HUES6 (cell line): Measurements from ENCODE around the gene TECPR1.

Experiments used
- H3K27ac ChIP-seq: 2 replicates; pipeline ENCODE4 v1.7.0; 2013; ENCODE audit warnings: low read depth, mild to moderate bottlenecking, low read length, inconsistent platforms
- H3K27me3 ChIP-seq: 2 replicates; pipeline ENCODE4 v1.6.1; 2013; ENCODE audit warnings: low read length; ENCODE audit not compliant: control insufficient read depth, insufficient read depth
- H3K36me3 ChIP-seq: 2 replicates; pipeline ENCODE4 v1.6.1; 2013; ENCODE audit warnings: low read length; ENCODE audit not compliant: control insufficient read depth, insufficient read depth
- H3K4me1 ChIP-seq: 2 replicates; pipeline ENCODE4 v1.6.1; 2013; ENCODE audit warnings: low read length; ENCODE audit not compliant: control insufficient read depth, insufficient read depth
- H3K4me3 ChIP-seq: 2 replicates; pipeline ENCODE4 v1.5.1; 2013; ENCODE audit warnings: low read depth, low read length
- H3K9ac ChIP-seq: one replicate; pipeline ENCODE4 v1.6.1; 2013; ENCODE audit warnings: mild to moderate bottlenecking, low read length
- H3K9me3 ChIP-seq: 2 replicates; pipeline ENCODE4 v1.6.1; 2013; ENCODE audit warnings: low read depth, low read length; ENCODE audit not compliant: control insufficient read depth, insufficient read depth

Gene TECPR1

DNA sequence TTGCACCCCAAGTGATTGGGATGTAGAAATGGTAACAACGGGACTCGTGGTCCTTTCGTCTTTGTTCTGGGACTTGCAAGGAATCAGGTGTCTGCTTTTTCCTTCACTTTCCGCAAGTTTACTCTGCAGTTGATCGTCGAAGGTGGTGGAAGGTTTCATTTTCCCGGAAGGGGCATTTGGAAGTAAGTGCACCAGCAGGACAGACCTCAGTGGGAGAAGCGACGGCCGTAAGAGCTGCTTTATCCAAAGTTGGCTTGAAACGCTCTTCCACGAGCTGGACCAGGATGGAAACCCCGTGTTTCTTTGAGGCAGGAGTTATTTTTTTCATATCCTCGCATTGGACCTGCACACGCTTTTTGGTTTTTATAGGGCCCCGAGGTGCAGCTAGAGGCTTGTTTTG is 30.7 kb upstream of the TECPR1 start:
- H3K4me1 ChIP-seq, result peaks cover 50% of the 10 kb centered on the region
- H3K36me3 ChIP-seq, result peaks cover 8% of the 10 kb centered on the region; the same call in 1 of the 2 replicates
- H3K4me3 ChIP-seq, result peak overlapping the region; percentile 83
- H3K27me3 ChIP-seq, result no peaks in the 10 kb centered on the region
- H3K27ac ChIP-seq, result no peak overlapping the region
- H3K9me3 ChIP-seq, result no peaks in the 10 kb centered on the region
- H3K9ac ChIP-seq, result peak overlapping the region; percentile 76

DNA sequence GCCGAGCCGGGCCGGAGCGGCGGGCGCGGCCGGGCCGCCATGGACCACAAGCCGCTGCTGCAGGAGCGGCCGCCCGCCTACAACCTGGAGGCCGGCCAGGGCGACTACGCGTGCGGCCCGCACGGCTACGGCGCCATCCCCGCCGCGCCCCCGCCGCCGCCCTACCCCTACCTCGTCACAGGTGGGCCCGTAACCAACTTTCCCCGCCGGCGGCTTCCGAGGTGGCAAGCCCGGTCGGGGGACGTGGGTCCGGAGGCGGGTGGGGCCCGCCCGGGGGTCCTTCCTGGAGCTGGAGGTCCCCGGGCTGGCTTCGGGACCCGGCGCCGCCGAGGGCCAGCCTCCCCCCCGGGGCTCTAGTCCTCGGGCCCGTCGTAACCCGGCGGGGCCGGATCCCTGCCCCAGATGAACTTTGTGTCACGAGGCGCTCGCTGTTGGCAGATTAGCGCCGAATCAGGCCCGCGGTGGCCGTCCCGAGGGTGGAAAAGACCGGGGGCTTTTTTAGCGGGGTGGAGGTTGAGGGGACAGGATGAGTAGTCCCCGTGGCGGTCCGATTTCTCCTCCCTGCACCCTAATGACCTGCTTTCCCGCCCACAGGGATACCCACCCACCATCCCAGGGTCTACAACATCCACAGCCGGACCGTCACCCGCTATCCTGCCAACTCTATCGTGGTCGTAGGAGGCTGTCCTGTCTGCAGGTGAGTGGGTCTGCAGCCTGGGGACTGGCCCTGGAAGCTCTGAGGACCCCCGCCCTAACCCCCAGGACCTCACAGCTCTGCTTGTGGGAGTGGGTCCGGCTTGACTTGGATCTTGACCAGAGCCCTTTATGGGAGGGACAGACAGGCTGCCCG is 29.9 kb upstream of the TECPR1 start:
- Histone ChIP-seq H3K27ac (peak overlapping the region; percentile 69; the same call in 1 of the 2 replicates), H3K4me1 (peaks cover 45% of the 10 kb centered on the region)

DNA sequence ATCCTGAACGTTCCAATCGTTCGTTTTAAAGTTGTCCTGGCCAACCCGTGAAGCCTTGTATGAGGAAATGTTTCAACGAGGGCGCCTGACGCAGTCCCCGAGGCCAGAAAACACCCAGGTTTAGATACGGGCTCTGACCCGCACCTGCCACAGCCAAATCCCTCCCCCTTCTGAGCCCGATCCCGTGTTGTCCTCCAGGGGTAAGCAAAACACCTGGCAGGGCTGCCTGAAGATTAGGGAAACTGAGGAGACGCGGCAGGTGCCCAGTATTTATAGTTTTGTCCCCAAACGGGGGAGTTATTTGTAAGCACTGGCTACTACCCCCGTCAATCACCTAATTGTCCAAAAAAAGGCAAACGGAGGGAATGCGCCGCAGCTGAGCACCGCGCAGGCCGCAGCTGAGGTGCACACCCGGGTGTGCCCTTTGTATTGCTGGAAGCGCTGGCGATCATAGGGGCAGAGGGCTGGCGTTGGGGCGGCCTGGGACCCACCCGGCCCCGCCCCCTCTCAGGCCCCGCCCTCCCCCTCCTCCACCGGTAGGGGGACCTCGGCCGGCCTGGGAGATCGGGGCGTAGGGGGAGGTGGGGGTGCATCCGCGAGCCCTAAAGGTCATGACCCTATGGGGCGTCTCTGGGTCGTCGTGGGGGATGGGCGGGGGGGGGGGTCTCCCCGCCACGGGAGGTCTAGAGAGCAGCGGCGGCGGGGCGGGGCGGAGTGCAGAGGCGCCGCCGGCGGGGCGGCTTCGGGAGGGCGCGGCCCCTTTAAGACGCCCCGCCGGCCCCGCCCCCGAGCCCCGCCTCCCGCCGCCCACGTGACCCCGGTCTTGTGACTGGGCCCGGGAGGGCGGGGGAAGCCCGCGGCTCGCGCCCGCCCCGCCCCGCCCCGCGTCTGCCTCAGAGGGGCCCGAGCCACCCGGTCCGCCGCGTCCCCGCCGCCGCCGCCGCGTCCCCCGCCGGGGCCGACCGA is 29.0 kb upstream of the TECPR1 start, which contains the start of gene BRI3:
Gene BRI3, plus strand, starts transcription at position 896 of the 966 bp plus-strand sequence. CDS start 110 bp downstream, outside the sequence.
- Histone ChIP-seq H3K9me3 (no peaks in the 10 kb centered on the region), H3K27me3 (no peaks in the 10 kb centered on the region), H3K27ac (peak within 1 kb of the TSS; percentile 69; the same call in 1 of the 2 replicates), H3K4me3 (peak within 1 kb of the TSS; percentile 88), H3K9ac (peak within 1 kb of the TSS; percentile 76), H3K36me3 (peaks cover 8% of the 10 kb centered on the region; the same call in 1 of the 2 replicates), H3K4me1 (peaks cover 36% of the 10 kb centered on the region)

More for the DNA sequence above, 29.9 kb upstream of the TECPR1 start:
- Histone ChIP-seq H3K27me3 (no peaks in the 10 kb centered on the region), H3K9ac (peak overlapping the region; percentile 76), H3K4me3 (peak overlapping the region; percentile 83), H3K36me3 (peaks cover 8% of the 10 kb centered on the region; the same call in 1 of the 2 replicates), H3K9me3 (no peaks in the 10 kb centered on the region)

DNA sequence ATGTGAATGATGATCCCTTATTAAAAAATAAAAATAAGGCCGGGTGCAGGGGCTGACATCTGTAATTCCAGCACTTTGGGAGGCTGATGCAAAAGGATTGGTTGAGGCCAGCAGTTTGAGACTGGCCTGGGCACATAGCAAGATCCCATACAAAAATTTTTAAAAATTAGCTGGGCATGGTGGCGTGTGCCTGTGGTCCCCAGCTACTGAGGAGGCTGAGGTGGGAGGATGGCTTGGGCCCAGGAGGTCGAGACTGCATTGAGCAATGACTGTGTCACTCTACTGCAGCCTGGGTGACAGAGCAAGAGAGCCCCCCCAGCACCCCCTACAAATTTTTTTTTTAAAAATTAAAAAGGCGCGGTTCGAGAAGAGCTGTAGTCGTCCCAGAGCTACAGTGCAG is 28.3 kb upstream of the TECPR1 start:
- Histone ChIP-seq H3K9ac (no peak overlapping the region), H3K4me3 (peak overlapping the region; percentile 88), H3K4me1 (peaks cover 28% of the 10 kb centered on the region), H3K9me3 (no peaks in the 10 kb centered on the region), H3K36me3 (peaks cover 8% of the 10 kb centered on the region; the same call in 1 of the 2 replicates), H3K27me3 (no peaks in the 10 kb centered on the region), H3K27ac (no peak overlapping the region)

DNA sequence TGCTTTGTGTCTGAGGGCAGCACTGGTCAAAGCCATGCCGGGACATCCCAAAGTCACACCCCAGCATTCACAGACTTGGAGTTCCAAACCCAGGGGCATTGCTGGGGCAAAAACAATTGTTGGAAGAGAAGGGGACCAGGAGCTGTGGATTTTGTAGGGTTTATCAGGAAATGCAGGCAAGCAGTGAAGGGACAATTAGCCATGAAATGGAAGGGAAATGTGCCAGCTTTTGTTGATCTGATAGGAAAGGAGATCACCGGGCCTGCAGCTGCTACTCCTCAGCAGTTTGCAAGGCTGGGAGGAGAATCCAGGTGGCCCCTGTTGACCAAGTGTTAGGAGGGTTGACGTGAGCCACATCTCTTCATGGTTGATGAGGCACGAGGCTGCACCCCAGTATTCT is 26.9 kb upstream of the TECPR1 start:
- Histone ChIP-seq H3K9ac (no peak overlapping the region), H3K4me3 (no peak overlapping the region), H3K36me3 (peaks cover 5% of the 10 kb centered on the region; the same call in 1 of the 2 replicates), H3K27ac (no peak overlapping the region), H3K27me3 (no peaks in the 10 kb centered on the region), H3K4me1 (peaks cover 16% of the 10 kb centered on the region), H3K9me3 (no peaks in the 10 kb centered on the region)

DNA sequence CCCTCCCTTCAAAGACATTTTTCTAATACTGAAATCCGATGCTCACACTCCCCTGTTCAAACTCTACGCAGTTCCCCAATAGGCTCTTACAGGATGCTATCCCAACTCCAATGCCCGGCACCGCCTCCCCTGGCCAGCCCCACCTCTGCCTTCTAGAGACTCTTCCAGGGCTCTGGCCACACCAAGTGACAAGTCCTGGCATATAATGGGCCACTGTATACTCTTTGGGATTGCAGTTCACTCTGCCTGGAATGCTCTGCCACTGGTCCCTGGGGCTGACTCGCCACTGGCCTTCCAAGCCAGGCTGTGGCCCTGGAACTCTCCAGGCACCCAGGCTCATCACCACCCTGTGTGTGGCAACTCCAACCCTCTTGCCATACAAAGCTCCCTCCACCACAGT is 26.4 kb upstream of the TECPR1 start:
- H3K36me3 ChIP-seq, result no peaks in the 10 kb centered on the region
- no peak overlapping the region for H3K27ac ChIP-seq
- H3K9ac ChIP-seq, result no peak overlapping the region
- H3K9me3 ChIP-seq, result no peaks in the 10 kb centered on the region
- H3K4me3 ChIP-seq, result no peak overlapping the region
- no peaks in the 10 kb centered on the region for H3K27me3 ChIP-seq
- H3K4me1 ChIP-seq, result peaks cover 11% of the 10 kb centered on the region

DNA sequence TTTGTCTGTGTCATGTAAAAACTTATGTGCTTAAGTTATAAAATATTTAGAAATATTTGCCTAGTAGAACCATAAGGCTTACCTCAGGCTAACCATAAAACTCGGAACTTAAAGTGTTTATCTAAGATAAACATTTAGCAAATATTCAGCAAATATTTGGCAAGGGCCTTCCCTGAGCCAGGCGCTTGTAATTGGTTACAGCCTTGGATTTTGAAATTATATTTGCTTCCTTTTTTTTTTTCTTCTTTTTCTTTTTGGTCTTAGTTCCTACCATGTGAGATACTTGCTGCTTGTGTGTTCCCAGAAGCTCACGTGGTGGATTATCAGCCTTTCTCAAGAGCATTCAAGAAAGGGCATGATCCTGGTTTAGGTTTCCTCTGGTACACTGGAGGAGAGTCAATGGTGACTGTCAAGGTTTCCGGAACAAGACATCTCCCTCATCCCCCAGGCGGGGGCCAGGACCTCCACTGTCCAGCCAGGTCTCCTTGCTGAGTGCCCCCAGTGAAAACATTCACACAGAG is 24.3 kb upstream of the TECPR1 start:
- Histone ChIP-seq H3K27me3 (no peaks in the 10 kb centered on the region), H3K4me1 (no peaks in the 10 kb centered on the region), H3K36me3 (no peaks in the 10 kb centered on the region), H3K9me3 (no peaks in the 10 kb centered on the region), H3K27ac (no peak overlapping the region), H3K4me3 (no peak overlapping the region), H3K9ac (no peak overlapping the region)

DNA sequence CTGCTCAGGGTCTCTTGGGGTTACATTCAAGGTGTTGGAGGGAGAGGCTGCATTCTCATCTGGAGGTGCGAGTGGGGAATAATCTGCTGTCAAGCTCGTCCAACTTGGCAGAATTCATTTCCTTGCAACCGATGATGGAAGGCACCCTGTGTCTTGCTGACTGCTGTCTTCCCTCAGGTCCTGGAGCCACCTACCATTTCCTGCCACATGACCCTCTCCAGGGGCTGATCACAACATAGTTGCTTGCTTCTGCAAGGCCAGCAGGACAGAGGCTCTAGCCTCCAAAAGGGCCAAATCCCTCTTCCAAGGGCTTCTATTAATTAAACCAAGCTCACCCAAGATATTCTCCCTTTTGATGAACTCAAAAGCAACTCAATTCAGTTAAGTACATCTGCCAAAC is 15.3 kb upstream of the TECPR1 start:
- Histone ChIP-seq H3K9me3 (no peaks in the 10 kb centered on the region), H3K36me3 (no peaks in the 10 kb centered on the region), H3K4me1 (no peaks in the 10 kb centered on the region), H3K27ac (no peak overlapping the region), H3K4me3 (no peak overlapping the region), H3K9ac (no peak overlapping the region), H3K27me3 (no peaks in the 10 kb centered on the region)

DNA sequence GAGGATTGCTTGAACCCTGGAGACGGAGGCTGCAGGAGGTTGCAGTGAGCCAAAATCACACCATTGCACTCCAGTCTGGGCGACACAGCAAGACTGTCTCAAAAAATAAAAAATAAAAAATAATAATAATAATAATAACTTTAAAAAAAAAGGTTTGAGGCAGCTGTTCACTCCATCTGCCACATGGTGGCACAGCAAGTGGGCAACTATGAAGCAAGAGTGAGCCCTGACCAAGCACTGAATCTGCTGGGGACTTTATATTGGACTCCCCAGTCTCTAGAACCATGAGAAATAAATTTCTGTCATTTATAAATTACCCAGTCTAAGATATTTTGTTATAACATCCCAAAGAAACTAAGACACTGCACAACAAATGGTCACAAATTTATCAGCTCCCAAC is 14.8 kb upstream of the TECPR1 start:
- Histone ChIP-seq H3K9ac (no peak overlapping the region), H3K27ac (no peak overlapping the region), H3K4me3 (no peak overlapping the region), H3K4me1 (no peaks in the 10 kb centered on the region), H3K27me3 (no peaks in the 10 kb centered on the region), H3K36me3 (no peaks in the 10 kb centered on the region), H3K9me3 (peaks cover under 1% of the 10 kb centered on the region; the same call in 1 of the 2 replicates)

DNA sequence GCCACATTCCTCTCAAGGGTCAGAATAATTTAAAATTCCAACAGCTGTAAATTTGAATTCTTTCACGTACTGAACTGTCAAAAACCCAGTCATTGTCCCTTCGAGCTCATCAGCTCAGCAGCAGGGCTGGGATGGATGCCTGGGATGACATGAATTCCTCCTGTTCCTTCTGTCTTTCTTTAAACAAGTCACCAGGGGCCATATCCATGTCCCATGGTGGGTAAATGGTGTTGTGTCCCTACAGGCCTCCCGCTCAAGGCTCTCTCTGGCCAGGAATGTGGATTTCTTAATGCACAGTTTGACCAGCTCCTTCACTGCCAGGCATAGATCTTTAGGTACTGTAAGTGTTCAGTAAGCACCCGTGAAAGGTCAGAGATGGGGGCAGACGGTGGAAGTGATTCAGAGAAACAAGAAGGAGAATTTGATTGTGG is 13.8 kb upstream of the TECPR1 start:
- H3K9me3 ChIP-seq, result peaks cover 8% of the 10 kb centered on the region; the same call in 1 of the 2 replicates
- no peak overlapping the region for H3K4me3 ChIP-seq
- H3K4me1 ChIP-seq, result no peaks in the 10 kb centered on the region
- H3K27me3 ChIP-seq, result no peaks in the 10 kb centered on the region
- H3K36me3 ChIP-seq, result no peaks in the 10 kb centered on the region; the same call in 1 of the 2 replicates
- no peak overlapping the region for H3K27ac ChIP-seq
- H3K9ac ChIP-seq, result no peak overlapping the region
